Hepatocyte (in vitro differentiated cells): ENCODE data around the gene TUBGCP3.

ENCODE experiments used
- CTCF ChIP-seq: fragments of 200-600 bp; sonication (generic); IDR thresholded peaks from 2 replicates; pipeline ENCODE4 v1.5.1; 2016; ENCODE audit warnings: antibody characterized with exemption, mild to moderate bottlenecking; ENCODE audit not compliant: poor library complexity
- EZH2 ChIP-seq: fragments of 200-600 bp; sonication (generic); IDR thresholded peaks from 2 replicates; pipeline ENCODE4 v1.6.1; 2016; ENCODE audit warnings: antibody characterized with exemption, mild to moderate bottlenecking, borderline replicate concordance
- EZH2phosphoT487 ChIP-seq: fragments of 200-600 bp; sonication (generic); IDR thresholded peaks from one replicate; pipeline ENCODE4 v1.6.1; 2018; ENCODE audit warnings: antibody characterized with exemption, mild to moderate bottlenecking, low read depth, moderate library complexity; ENCODE audit not compliant: unreplicated experiment, severe bottlenecking

DNA sequence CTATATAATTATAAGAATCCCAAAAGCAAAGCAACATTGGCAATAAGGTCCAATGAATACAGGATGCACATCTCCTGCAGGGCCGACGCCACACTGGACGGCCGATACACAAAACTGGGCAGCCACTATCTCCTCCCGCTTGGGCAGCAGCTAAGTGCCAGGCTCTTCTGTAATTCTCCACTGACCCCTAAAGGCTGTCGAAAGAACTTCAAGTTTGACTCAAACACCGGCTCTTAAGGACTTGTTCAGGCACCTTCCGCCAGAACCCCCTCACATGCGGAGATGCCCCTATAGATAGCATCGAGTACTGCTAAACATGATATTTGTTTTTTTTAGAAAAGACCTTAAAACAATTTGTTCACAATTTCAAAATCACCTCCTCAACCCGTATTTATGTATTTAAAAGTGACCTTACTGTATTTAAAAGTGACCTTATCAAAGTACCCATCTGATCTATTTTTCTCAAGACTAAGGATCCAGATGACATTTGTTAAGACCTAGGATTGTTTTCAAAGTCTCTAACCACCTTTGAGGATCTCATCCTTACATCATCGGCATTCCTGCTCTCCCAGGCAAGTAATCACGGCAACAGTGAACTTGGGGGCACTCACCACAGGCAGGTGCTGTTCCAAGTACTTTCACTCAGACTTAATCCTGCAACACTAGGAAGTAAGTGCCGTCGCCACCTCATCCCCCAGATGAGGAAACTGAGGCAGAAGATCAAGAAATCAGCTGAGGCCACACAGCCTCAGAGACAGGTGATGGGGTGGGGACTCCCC is 77.8 kb downstream of the TUBGCP3 start:
- TF ChIP-seq CTCF (peak; percentile 55), EZH2 (no peak), EZH2phosphoT487 (no peak)
